H1 (cell line): ENCODE results near the gene MAFG. TPM values are rescaled to one million over a fixed set of nuclear protein-coding genes. Genes with fewer than 3 reads are reported as not detected.

Experiments
- CTCF ChIP-seq, 3 experiments: IDR thresholded peaks; 1 replicate in 2 of 3; 2 replicates in 1 of 3; pipeline versions ENCODE4 v1.5.1 to v1.6.1; 2011; ENCODE audit warnings: low read length in 3 of 3, mild to moderate bottlenecking in 3 of 3, inconsistent platforms in 2 of 3, low read depth in 1 of 3, moderate library complexity in 1 of 3; ENCODE audit not compliant: insufficient read depth in 1 of 3; ENCODE audit errors: control extremely low read depth in 1 of 3
- POU5F1 ChIP-seq: IDR thresholded peaks from 2 replicates; pipeline ENCODE4 v1.6.1; 2011; ENCODE audit warnings: low read depth, mild to moderate bottlenecking, low read length, moderate library complexity
- RFX5 ChIP-seq: IDR thresholded peaks from 2 replicates; pipeline ENCODE4 v1.6.1; 2011; ENCODE audit warnings: low read depth, low read length, improper control_type of control experiment, borderline replicate concordance
- SRF ChIP-seq: IDR thresholded peaks from 2 replicates; pipeline ENCODE4 v1.6.1; 2011; ENCODE audit warnings: mild to moderate bottlenecking, low read depth, low read length, moderate library complexity
- polyA plus RNA-seq, 7 experiments: library from polyadenylated mRNA; depleted of rRNA in 3 of 7; stranded (reverse) in 5 of 7; unstranded in 2 of 7; fragments of >200 nt in 5 of 7; fragments of 200-250 nt in 2 of 7; gene quantifications; 1 replicate in 5 of 7; 2 replicates in 1 of 7; 4 replicates in 1 of 7; pipeline versions ENCODE4 v1.2.1 to v1.2.3, GENCODE V29; 2011 to 2013; ENCODE audit warnings: missing spikeins in 2 of 7, mixed read lengths in 2 of 7
- total RNA-seq: library from RNA; stranded (reverse); fragmentation: NEBNext Ultra II Directional; extraction: Animal tissue kit (Norgen Biotek cat#: 25700); gene quantifications from 2 replicates; pipeline ENCODE4 v1.2.1, GENCODE V29; 2021

The MAFG gene
- total and polyA plus RNA-seq, 2 of the 8 experiments (the other 6 are each of a cell fraction or from before 2014, with no cell fraction given) = 25.5 to 26.9 TPM

- TF ChIP-seq SRF (no peak), POU5F1 (no peak), CTCF (IDR thresholded peaks at IDR 0.05; ENCODE audit: control extremely low read depth in 1 of 3, insufficient read depth in 1 of 3, low read depth in 1 of 3, low read length in 3 of 3) (no peak), RFX5 (no peak)
These were observed 13.3 kb downstream of the MAFG start (continued) for GRCh38 chr17:81914103-81914850.
